ENCODE results near the gene CD3G.

DNA sequence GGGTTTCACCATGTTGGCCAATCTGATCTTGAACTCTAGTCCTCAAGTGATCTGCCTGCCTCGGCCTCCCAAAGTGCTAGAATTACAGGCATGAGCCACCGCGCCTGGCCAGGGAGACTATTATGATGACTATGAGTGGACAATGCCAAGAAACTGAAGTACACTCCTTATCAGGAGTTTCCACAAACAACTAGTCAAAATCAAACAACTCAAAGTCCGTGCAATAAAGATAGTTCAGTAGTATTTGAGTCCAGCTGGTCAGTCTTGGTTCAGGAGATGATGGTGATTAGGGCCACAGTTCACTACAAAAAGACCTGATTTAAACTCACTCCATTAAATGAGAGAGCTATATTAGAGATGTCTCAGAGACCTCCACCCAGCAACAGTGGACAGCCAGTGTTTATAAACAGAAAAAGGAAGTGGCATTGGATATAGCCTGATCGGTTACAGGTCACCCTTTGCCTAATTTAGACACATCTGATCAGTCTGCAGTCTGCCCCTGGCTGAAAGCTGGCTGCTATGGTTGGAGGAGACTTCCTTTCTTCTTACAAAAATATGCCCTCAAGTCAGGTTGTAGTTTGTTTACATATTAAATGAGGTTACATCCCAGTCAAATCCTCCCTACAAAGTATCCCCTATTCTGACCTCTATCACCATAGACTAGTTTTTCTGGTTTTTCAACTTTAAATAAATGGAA, 22.6 kb upstream of the CD3G start:
- TF ChIP-seq CTCF (IDR thresholded peaks at IDR 0.05): no peak
- no peak for TF ChIP-seq EP300 (IDR thresholded peaks at IDR 0.05)

All from ovary (tissue), 3 donors.